Heart right ventricle (tissue), 16 donors: ENCODE data around the gene TTC17. TPM values are rescaled to one million over a fixed set of nuclear protein-coding genes. Genes with fewer than 3 reads are reported as not detected.

Experiments
- ATAC-seq, 8 donors: fragments of 200-7000 bp; cut with Tn5 transposase; one replicate each; pipeline ENCODE4 v1.9.1; 2020; ENCODE audit warnings: mild to moderate bottlenecking in 8 of 8, moderate library complexity in 8 of 8, moderate number of reproducible peaks in 1 of 8
- DNase-seq, 2 donors: peaks; one replicate each; pipeline ENCODE4 v3.0.0-alpha.2; 2020
- H3K27ac ChIP-seq, 10 donors: fragments of 200-600 bp; sonication (generic) in 2 of 10; one replicate each; pipeline versions ENCODE4 v1.5.0 to v1.8.0; 2020 to 2022; ENCODE audit warnings: mild to moderate bottlenecking in 3 of 10
- H3K27me3 ChIP-seq, 7 donors: fragments of 200-600 bp; one replicate each; pipeline ENCODE4 v1.8.0; 2021 to 2022; ENCODE audit warnings: mild to moderate bottlenecking in 2 of 7
- H3K36me3 ChIP-seq, 9 donors: fragments of 200-600 bp; sonication (generic) in 1 of 9; one replicate each; pipeline versions ENCODE4 v1.5.0 to v1.8.0; 2020 to 2022; ENCODE audit warnings: mild to moderate bottlenecking in 2 of 9
- H3K4me1 ChIP-seq, 9 donors: fragments of 200-600 bp; sonication (generic) in 1 of 9; one replicate each; pipeline versions ENCODE4 v1.5.0 to v1.8.0; 2020 to 2022; ENCODE audit warnings: mild to moderate bottlenecking in 4 of 9
- H3K4me3 ChIP-seq, 10 donors: fragments of 200-600 bp; sonication (generic) in 2 of 10; one replicate each; pipeline versions ENCODE4 v1.5.0 to v1.8.0; 2020 to 2022; ENCODE audit warnings: mild to moderate bottlenecking in 7 of 10, moderate library complexity in 2 of 10
- H3K9me3 ChIP-seq, 11 donors: fragments of 200-600 bp in 10 of 11; sonication (generic) in 2 of 11; one replicate each; pipeline versions ENCODE4 v1.5.0 to v1.8.0; 2013 to 2022; ENCODE audit warnings: mild to moderate bottlenecking in 2 of 11, control low read depth in 1 of 11, moderate library complexity in 1 of 11
- CTCF ChIP-seq, 9 donors: fragments of 200-600 bp; sonication (generic) in 2 of 9; IDR thresholded peaks; one replicate each; pipeline versions ENCODE4 v1.5.0 to v1.8.0; 2021 to 2022; ENCODE audit warnings: antibody characterized with exemption in 9 of 9, mild to moderate bottlenecking in 5 of 9, moderate library complexity in 1 of 9
- WGBS, 2 donors: extraction: QIAGEN DNeasy Blood & Tissue Kit; methylation state at CpG; one replicate each; pipeline ENCODE4 v1.1.7; 2013; ENCODE audit warnings: inconsistent platforms in 1 of 2; 5-methylcytosine and 5-hydroxymethylcytosine counted together
- intact Hi-C, 10 donors: fragments of 100-400 bp; cut with DNase I; formaldehyde crosslinking; loops; one replicate each; pipeline versions ENCODE4 v1.11.1 to v1.14.2; 2022
- polyA plus RNA-seq, 2 donors: library from polyadenylated mRNA; stranded (reverse); fragments of 200-250 nt; gene quantifications; one replicate each; pipeline ENCODE4 v1.2.3, GENCODE V29; 2013
- total RNA-seq, 10 donors: library from RNA; stranded (reverse); fragmentation: NEBNext Ultra II Directional in 3 of 10; extraction: Animal tissue kit (Norgen Biotek cat#: 25700) in 3 of 10; gene quantifications; one replicate each; pipeline versions ENCODE4 v1.2.1 to v1.2.4, GENCODE V29; 2021 to 2023
- donor health status: Arrhythmogenic right ventricular cardiomyopathy.
- donor health status: ischemic (EF 13 %, LVEDD 7.1; RV severe dilation, severe dysfunction).
- donor health status: healthy with polysubstance abuse.
- donor health status: DM: no; HTN: yes; CAD: no.
- donor health status: DM: no; HTN: no; CAD: no.
- donor health status: ischemic (EF 25% LVEDD 6.9; RV normal size, moderate dysfunction).
- donor health status: ischemic (EF 25% LVEDD 5.7; RV mildly dilated, moderate dysfunction).
- donor health status: healthy.
- donor health status: DM: yes; HTN: yes; CAD: no.
- donor health status: Ischemic cardiomyopathy.
- donor health status: ischemic (EF 35%, LVEDD 5.7; RV mildly dilated, moderate dysfunction).
- donor health status: nonischemic (EF 11% LVEDD 7.7; RV severe dilation, severe dysfunction).
- donor health status: DM: yes; HTN: yes; CAD: no.
- donor health status: PGD.
- donor health status: ischemic (EF 29% LVEDD 5.4; RV normal size, mild dysfunction).
- donor health status: nonischemic (EF 23%, LVEDD 6.1; RV moderate dilation, normal function).

The TTC17 gene
- total and polyA plus RNA-seq, 12 donors, result 20.4 to 42.1 (median 29.8) TPM

DNA sequence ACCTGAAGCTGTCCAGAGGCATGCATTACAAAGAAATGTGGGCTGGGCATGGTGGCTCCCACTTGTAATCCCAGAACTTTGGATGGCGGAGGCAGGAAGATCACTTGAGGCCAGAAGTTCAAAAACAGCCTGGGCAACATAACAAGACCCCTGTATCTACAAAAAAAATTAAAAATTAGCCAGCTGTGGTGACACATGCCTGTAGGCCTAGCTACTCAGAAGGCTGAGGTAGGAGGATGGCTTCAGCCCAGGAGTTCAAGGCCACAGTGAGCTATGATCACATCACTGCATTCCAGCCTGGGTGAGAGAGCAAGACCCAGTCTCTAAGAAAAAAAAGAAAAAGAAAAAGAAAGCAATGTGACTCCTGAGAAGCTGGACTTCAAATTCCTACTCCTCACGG, 183.3 kb downstream of the TTC17 start:
- intact Hi-C loops, result no loop called here
- peaks cover 0 to 7% (median 0%) of the 10 kb centered on the region in 11 donors for H3K9me3 ChIP-seq
- no peak for DNase-seq
- TF ChIP-seq CTCF (IDR thresholded peaks at IDR 0.05), result no peak
- WGBS, 2 donors, result 83 to 96% methylated on average over 2 of the region's 2 CpGs
- no peaks in the 10 kb centered on the region for H3K36me3 ChIP-seq
- peaks cover 0 to under 1% (median 0%) of the 10 kb centered on the region in 9 donors for H3K4me1 ChIP-seq
- peaks cover 0 to 55% (median 36%) of the 10 kb centered on the region in 7 donors for H3K27me3 ChIP-seq
- H3K27ac ChIP-seq, result no peak overlapping the region
- no peak for ATAC-seq
- H3K4me3 ChIP-seq, result no peak overlapping the region

DNA sequence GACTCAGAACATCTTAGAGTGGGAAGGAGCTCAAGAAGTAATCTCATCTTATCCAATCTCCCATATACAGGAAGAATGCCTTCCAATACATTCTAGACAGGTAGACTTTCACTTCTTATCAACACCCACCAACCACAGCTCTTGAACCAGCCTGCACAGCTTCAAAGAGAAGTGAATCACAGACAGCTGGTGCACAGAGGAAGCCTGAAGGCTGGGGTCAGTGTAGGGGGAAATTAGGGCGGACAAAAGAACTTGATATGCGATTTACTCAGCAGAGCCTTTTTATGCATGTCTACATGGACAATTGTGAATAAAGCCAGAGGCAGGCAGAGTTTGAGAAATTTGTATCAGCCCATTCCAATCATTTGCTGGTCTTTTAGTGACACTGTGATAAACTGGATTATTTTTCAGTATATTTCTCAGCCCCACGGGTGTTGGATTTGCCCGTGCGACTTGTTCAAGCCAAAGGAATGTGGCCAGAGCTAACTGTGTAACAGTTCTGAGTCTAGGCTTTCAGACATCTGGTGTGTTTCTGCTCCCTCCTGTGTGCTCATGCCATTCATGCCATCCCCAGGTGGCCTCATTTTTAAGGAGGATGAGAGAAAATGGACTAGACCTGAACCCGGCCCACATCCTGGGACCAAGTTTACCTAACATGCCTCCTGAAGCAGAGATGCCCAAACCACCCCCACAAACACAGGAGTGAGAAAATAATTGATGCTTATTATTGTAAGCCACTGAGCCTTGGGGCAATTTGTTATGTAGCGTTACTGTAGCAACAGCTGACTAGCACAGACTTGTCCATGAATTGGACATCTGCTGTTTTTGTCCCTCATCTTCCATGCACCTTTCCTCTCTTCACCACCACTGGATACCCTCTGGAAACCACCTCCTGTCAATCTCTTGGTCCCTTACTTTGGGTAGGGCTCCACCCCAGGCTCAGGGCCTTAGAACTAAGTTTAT, 184.3 kb downstream of the TTC17 start:
- ATAC-seq (no peak), DNase-seq (no peak)
- intact Hi-C loops, result no loop called here
- peaks cover 0 to 9% (median 3%) of the 10 kb centered on the region in 9 donors for H3K4me1 ChIP-seq
- WGBS, 2 donors, result 50 to 54% methylated on average over 7 of the region's 7 CpGs
- TF ChIP-seq CTCF (IDR thresholded peaks at IDR 0.05), result no peak
- H3K4me3 ChIP-seq, result no peak overlapping the region
- peaks cover 0 to 57% (median 42%) of the 10 kb centered on the region in 7 donors for H3K27me3 ChIP-seq
- H3K27ac ChIP-seq, result no peak overlapping the region
- H3K9me3 ChIP-seq, result peaks cover 0 to 7% (median 0%) of the 10 kb centered on the region in 11 donors
- no peaks in the 10 kb centered on the region for H3K36me3 ChIP-seq

Other genes with a start within 250 kb of the TTC17 start
- gene API5, start 46.9 kb upstream of the TTC17 start, total RNA-seq, result 10 to 100 TPM; 35.5 to 52.8 (median 41.2) TPM
- 10 to 100 TPM; 15.7 to 19.4 TPM for gene API5, start 46.9 kb upstream of the TTC17 start, polyA plus RNA-seq